ENCODE results near the gene RNF150.
"Not testable (repeated sequence)": the region's sequence is repeated elsewhere in the genome, so short reads cannot be mapped to it uniquely, and the experiment has no call there.

RNF150 gene

GRCh38 chr4:140810591-140811169 is 322.6 kb downstream of the RNF150 start:
- DNase-seq = not testable (repeated sequence)
